Liver (tissue), 3 donors: Measurements from ENCODE around the gene CLIC5.

Experiments used
- CTCF ChIP-seq: fragments of 150-350 bp; IDR thresholded peaks from 2 replicates; pipeline ENCODE4 v1.5.1; 2017; ENCODE audit warnings: improper control_type of control experiment, low read depth, low read length; ENCODE audit not compliant: missing input control
- EGR1 ChIP-seq, 2 donors: IDR thresholded peaks; 2 replicates each; pipeline ENCODE4 v1.6.1; 2016 to 2018; ENCODE audit warnings: antibody characterized with exemption in 2 of 2, low read depth in 2 of 2
- FOXA2 ChIP-seq: IDR thresholded peaks from 2 replicates; pipeline ENCODE4 v1.6.1; 2016; ENCODE audit warnings: antibody characterized with exemption
- MAX ChIP-seq: IDR thresholded peaks from 2 replicates; pipeline ENCODE4 v1.6.1; 2016; ENCODE audit warnings: antibody characterized with exemption
- SP1 ChIP-seq: IDR thresholded peaks from 2 replicates; pipeline ENCODE4 v1.6.1; 2018; ENCODE audit warnings: antibody characterized with exemption, mild to moderate bottlenecking
- YY1 ChIP-seq: IDR thresholded peaks from 2 replicates; pipeline ENCODE4 v1.6.1; 2016; ENCODE audit warnings: antibody characterized with exemption, mild to moderate bottlenecking
- ZBTB33 ChIP-seq: IDR thresholded peaks from 2 replicates; pipeline ENCODE4 v1.6.1; 2016; ENCODE audit warnings: antibody characterized with exemption
- donor health status: healthy.
- donor health status: healthy.

DNA sequence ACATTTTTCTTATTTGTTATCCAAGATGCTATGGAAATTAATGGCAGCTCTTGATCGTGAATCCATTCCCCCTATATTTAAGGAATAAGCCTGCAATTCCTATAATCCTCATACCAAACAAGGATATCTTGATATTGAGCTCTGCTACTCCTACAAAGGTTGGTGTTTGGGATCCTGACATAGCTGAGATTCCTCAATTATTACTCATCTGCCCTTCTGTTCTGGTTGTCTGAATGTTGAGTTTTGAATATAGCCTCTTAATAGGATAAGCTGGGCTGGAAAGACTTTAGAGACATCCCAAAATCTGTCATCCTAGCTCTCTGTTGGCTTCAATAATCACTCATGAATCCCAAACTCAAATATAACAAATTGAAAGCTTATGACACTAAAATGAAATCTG is 49.9 kb downstream of the CLIC5 start:
- TF ChIP-seq CTCF (no peak), ZBTB33 (no peak), EGR1 (IDR thresholded peaks at IDR 0.05; ENCODE audit: low read depth in 2 of 2) (no peak), MAX (no peak), FOXA2 (no peak), SP1 (no peak), YY1 (no peak)
